Trophoblast cell (in vitro differentiated cells and primary cell): ENCODE measurements around the gene POM121.
"Not testable (repeated sequence)": the region's sequence is repeated elsewhere in the genome, so short reads cannot be mapped to it uniquely, and the experiment has no call there.

Experiments used
- DNase-seq, 2 donors: peaks; one replicate each; pipeline ENCODE4 v3.0.0-alpha.2; 2016
- H2AFZ ChIP-seq: 2 replicates; pipeline ENCODE4 v1.6.1; 2013; ENCODE audit warnings: low read length, moderate library complexity, mild to moderate bottlenecking; ENCODE audit not compliant: insufficient read depth, poor library complexity
- H2AK5ac ChIP-seq: 2 replicates; pipeline ENCODE4 v1.6.1; 2013; ENCODE audit warnings: mild to moderate bottlenecking, low read length
- H2BK120ac ChIP-seq: 2 replicates; pipeline ENCODE4 v1.6.1; 2013; ENCODE audit warnings: low read length, mild to moderate bottlenecking, moderate library complexity; ENCODE audit not compliant: insufficient read depth, poor library complexity
- H2BK12ac ChIP-seq: 2 replicates; pipeline ENCODE4 v1.6.1; 2013; ENCODE audit warnings: mild to moderate bottlenecking, low read length, moderate library complexity
- H2BK5ac ChIP-seq: 2 replicates; pipeline ENCODE4 v1.6.1; 2013; ENCODE audit warnings: low read length, low read depth, moderate library complexity, mild to moderate bottlenecking; ENCODE audit not compliant: poor library complexity
- H3K14ac ChIP-seq: 2 replicates; pipeline ENCODE4 v1.6.1; 2013; ENCODE audit warnings: mild to moderate bottlenecking, low read length
- H3K18ac ChIP-seq: 2 replicates; pipeline ENCODE4 v1.6.1; 2013; ENCODE audit warnings: mild to moderate bottlenecking, low read length
- H3K23ac ChIP-seq: 2 replicates; pipeline ENCODE4 v1.6.1; 2013; ENCODE audit warnings: low read length
- H3K27ac ChIP-seq: 2 replicates; pipeline ENCODE4 v1.5.1; 2013; ENCODE audit warnings: low read depth, mild to moderate bottlenecking, inconsistent platforms, low read length, moderate library complexity
- H3K27me3 ChIP-seq: 2 replicates; pipeline ENCODE4 v1.6.1; 2013; ENCODE audit warnings: inconsistent platforms, mild to moderate bottlenecking, low read length, moderate library complexity; ENCODE audit not compliant: insufficient read depth
- H3K36me3 ChIP-seq, 2 experiments: 1 replicate in 1 of 2; 2 replicates in 1 of 2; pipeline ENCODE4 v1.6.1; 2013; ENCODE audit warnings: low read length in 2 of 2, mild to moderate bottlenecking in 2 of 2, moderate library complexity in 1 of 2; ENCODE audit not compliant: insufficient read depth in 2 of 2, control insufficient read depth in 1 of 2
- H3K4ac ChIP-seq: 2 replicates; pipeline ENCODE4 v1.6.1; 2013; ENCODE audit warnings: low read depth, mild to moderate bottlenecking, low read length, moderate library complexity
- H3K4me1 ChIP-seq, 2 experiments: 1 replicate in 1 of 2; 2 replicates in 1 of 2; pipeline ENCODE4 v1.6.1; 2013; ENCODE audit warnings: low read length in 2 of 2, mild to moderate bottlenecking in 2 of 2, moderate library complexity in 1 of 2; ENCODE audit not compliant: insufficient read depth in 2 of 2, control insufficient read depth in 1 of 2
- H3K4me2 ChIP-seq: 2 replicates; pipeline ENCODE4 v1.6.1; 2013; ENCODE audit warnings: inconsistent platforms, mild to moderate bottlenecking, low read length, moderate library complexity
- H3K4me3 ChIP-seq: 2 replicates; pipeline ENCODE4 v1.5.1; 2013; ENCODE audit warnings: mild to moderate bottlenecking, low read depth, low read length, inconsistent platforms
- H3K79me1 ChIP-seq: one replicate; pipeline ENCODE4 v1.6.1; 2013; ENCODE audit warnings: low read length
- H3K79me2 ChIP-seq: 2 replicates; pipeline ENCODE4 v1.6.1; 2013; ENCODE audit warnings: low read length, mild to moderate bottlenecking; ENCODE audit not compliant: control insufficient read depth, insufficient read depth, poor library complexity
- H3K9ac ChIP-seq: 2 replicates; pipeline ENCODE4 v1.6.1; 2013; ENCODE audit warnings: mild to moderate bottlenecking, low read length
- H3K9me3 ChIP-seq: 2 replicates; pipeline ENCODE4 v1.6.1; 2013; ENCODE audit warnings: low read depth, mild to moderate bottlenecking, control low read depth, inconsistent platforms, low read length; ENCODE audit not compliant: insufficient read depth
- H4K12ac ChIP-seq: 2 replicates; pipeline ENCODE4 v1.6.1; 2013; ENCODE audit warnings: low read depth, mild to moderate bottlenecking, low read length, moderate library complexity
- H4K8ac ChIP-seq: 2 replicates; pipeline ENCODE4 v1.6.1; 2013; ENCODE audit warnings: low read depth, mild to moderate bottlenecking, low read length, moderate library complexity
- H4K91ac ChIP-seq: one replicate; pipeline ENCODE4 v1.6.1; 2013; ENCODE audit warnings: low read depth, mild to moderate bottlenecking, low read length, moderate library complexity
- WGBS: extraction: QIAGEN DNeasy Blood & Tissue Kit; methylation state at CpG from one replicate; pipeline ENCODE4 v1.1.7; 2013; ENCODE audit warnings: missing lambda C conversion rate; ENCODE audit not compliant: insufficient read length, insufficient coverage; ENCODE audit errors: extremely low coverage; 5-methylcytosine and 5-hydroxymethylcytosine counted together

The POM121 gene

DNA sequence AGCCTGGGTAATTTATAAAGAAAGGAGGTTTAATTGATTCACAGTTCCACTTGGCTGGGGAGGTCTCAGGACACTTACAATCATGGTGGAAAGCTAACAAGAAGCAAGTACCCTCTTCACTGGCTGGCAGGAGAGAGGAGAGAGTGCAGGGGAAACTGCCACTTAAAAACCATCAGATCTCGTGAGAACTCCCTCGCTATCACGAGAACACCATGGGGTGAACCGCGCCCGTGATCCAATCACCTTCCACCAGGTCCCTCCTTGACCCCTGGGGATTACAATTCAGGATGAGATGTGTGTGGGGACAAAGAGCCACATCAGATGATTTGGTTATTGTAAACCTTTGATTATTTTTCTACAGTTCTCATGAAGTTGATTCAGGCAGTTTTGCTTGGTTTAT, 20.2 kb upstream of the POM121 start:
- not testable (repeated sequence) for H2BK120ac ChIP-seq, H3K4me3 ChIP-seq, H2AFZ ChIP-seq, H3K4me1 ChIP-seq, H3K9me3 ChIP-seq, H3K9ac ChIP-seq, H2AK5ac ChIP-seq, H4K12ac ChIP-seq, H3K14ac ChIP-seq, H3K27me3 ChIP-seq, H3K4ac ChIP-seq, H3K18ac ChIP-seq, H2BK12ac ChIP-seq, DNase-seq, H4K91ac ChIP-seq, H3K27ac ChIP-seq, H3K4me2 ChIP-seq, H2BK5ac ChIP-seq, H3K79me1 ChIP-seq, H3K23ac ChIP-seq, H3K79me2 ChIP-seq, H4K8ac ChIP-seq
- no CpG with 5 or more reads among the region's 6 CpGs for WGBS
- H3K36me3 ChIP-seq: peaks cover 13 to 17% of the 10 kb centered on the region in 2 experiments

DNA sequence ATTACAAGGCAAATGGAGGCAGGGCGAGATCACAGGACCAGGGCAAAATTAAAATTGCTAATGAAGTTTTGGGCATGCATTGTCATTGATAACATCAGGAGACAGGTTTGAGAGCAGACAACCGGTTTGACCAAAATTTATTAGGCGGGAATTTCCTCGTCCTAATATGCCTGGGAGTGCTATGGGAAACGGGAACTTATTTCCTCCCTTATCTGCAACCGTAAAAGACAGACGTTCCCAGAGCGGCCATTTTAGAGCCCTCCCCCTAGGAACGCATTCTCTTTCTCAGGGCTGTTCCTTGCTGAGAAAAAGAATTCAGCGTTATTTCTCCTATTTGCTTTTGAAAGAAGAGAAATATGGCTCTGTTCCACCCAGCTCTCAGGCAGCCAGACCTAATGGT, 16.5 kb upstream of the POM121 start:
- H3K18ac ChIP-seq, H3K4ac ChIP-seq, H3K79me2 ChIP-seq, H3K4me2 ChIP-seq, H2BK5ac ChIP-seq, H3K79me1 ChIP-seq, H4K12ac ChIP-seq, H4K91ac ChIP-seq, H3K27me3 ChIP-seq, H3K23ac ChIP-seq, H2AK5ac ChIP-seq, H3K9ac ChIP-seq, H3K9me3 ChIP-seq, H2AFZ ChIP-seq, H4K8ac ChIP-seq, H3K14ac ChIP-seq, H3K4me3 ChIP-seq, H3K4me1 ChIP-seq, H3K27ac ChIP-seq, H2BK120ac ChIP-seq, H2BK12ac ChIP-seq, DNase-seq: not testable (repeated sequence)
- peaks cover 10 to 12% of the 10 kb centered on the region in 2 experiments for H3K36me3 ChIP-seq
- no CpG with 5 or more reads among the region's 10 CpGs for WGBS

DNA sequence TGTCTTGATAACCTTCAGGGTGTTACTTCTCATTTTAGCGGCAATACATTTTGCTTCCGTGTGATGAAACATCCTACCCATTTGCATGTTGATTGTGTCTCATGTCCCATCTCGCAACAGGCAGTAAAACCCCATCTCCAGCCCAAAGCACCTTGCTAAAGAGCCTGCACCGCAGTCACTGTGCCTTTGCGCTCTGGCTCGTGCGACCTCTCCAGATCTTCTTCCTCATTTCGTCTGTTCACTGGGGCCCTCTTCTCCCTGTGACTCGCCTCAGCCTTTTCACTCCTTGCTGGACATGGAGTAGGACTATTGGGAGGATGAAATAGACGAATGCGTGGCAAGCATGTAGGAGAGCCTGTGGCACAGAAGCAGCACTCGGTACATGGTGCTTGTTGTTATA, 13.5 kb upstream of the POM121 start:
- H3K79me1 ChIP-seq, H3K4ac ChIP-seq, H3K4me3 ChIP-seq, H2AFZ ChIP-seq, H3K9me3 ChIP-seq, H2BK12ac ChIP-seq, H3K4me1 ChIP-seq, H2BK5ac ChIP-seq, H3K27ac ChIP-seq, H3K79me2 ChIP-seq, H4K12ac ChIP-seq, H3K18ac ChIP-seq, H4K91ac ChIP-seq, H2BK120ac ChIP-seq, H3K23ac ChIP-seq, DNase-seq, H3K9ac ChIP-seq, H3K14ac ChIP-seq, H4K8ac ChIP-seq, H3K4me2 ChIP-seq, H2AK5ac ChIP-seq, H3K27me3 ChIP-seq: not testable (repeated sequence)
- WGBS: no CpG with 5 or more reads among the region's 12 CpGs
- peaks cover 7 to 12% of the 10 kb centered on the region in 2 experiments for H3K36me3 ChIP-seq

DNA sequence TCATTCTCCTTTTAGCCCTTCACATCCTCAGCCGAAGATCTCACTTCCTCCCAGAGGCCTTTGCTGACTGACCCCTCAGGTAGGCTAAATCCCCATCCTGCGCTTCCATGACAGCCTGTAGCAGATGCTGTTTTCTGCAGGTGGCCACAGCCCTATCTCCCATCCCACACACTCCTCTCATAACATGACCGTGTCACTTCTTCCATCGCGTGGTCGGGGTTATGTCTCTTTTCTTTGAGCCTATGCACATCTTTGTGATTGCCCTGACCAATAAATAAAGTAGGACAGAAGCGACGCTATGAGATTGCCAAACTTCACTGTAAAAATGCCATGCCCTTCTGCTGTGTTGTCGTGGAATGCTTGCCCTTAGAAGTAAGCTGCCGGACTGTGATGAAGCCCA, 11.1 kb upstream of the POM121 start:
- H3K4me1 ChIP-seq, H3K27me3 ChIP-seq, H3K79me2 ChIP-seq, H4K8ac ChIP-seq, H2BK120ac ChIP-seq, H3K4me3 ChIP-seq, H2AK5ac ChIP-seq, H3K18ac ChIP-seq, H3K4ac ChIP-seq, DNase-seq, H2AFZ ChIP-seq, H3K23ac ChIP-seq, H3K9me3 ChIP-seq, H2BK5ac ChIP-seq, H4K12ac ChIP-seq, H3K27ac ChIP-seq, H3K79me1 ChIP-seq, H3K9ac ChIP-seq, H3K14ac ChIP-seq, H2BK12ac ChIP-seq, H3K4me2 ChIP-seq, H4K91ac ChIP-seq: not testable (repeated sequence)
- H3K36me3 ChIP-seq: peaks cover 7 to 12% of the 10 kb centered on the region in 2 experiments
- no CpG with 5 or more reads among the region's 10 CpGs for WGBS
